H9 (cell line): ENCODE measurements around the gene UNC13C. TPM values are rescaled to one million over a fixed set of nuclear protein-coding genes. Genes with fewer than 3 reads are reported as not detected.
"Not testable (repeated sequence)": the region's sequence is repeated elsewhere in the genome, so short reads cannot be mapped to it uniquely, and the experiment has no call there.

Source experiments
- DNase-seq: peaks from one replicate; pipeline ENCODE4 v3.0.0-alpha.2; 2017
- H2AFZ ChIP-seq: one replicate; pipeline ENCODE4 v1.6.1; 2013; ENCODE audit warnings: mild to moderate bottlenecking, low read length, control low read depth, moderate library complexity
- H2AK5ac ChIP-seq: 2 replicates; pipeline ENCODE4 v1.6.1; 2013; ENCODE audit warnings: low read length, control low read depth, mixed read lengths; ENCODE audit not compliant: insufficient read length
- H2BK120ac ChIP-seq: one replicate; pipeline ENCODE4 v1.6.1; 2013; ENCODE audit warnings: low read depth, mild to moderate bottlenecking, low read length, control low read depth, inconsistent platforms; ENCODE audit not compliant: poor library complexity, severe bottlenecking
- H2BK12ac ChIP-seq: 2 replicates; pipeline ENCODE4 v1.6.1; 2013; ENCODE audit warnings: low read length, control low read depth, mixed read lengths, low read depth; ENCODE audit not compliant: insufficient read length
- H2BK15ac ChIP-seq: 2 replicates; pipeline ENCODE4 v1.6.1; 2013; ENCODE audit warnings: low read depth, low read length, control low read depth
- H2BK20ac ChIP-seq: one replicate; pipeline ENCODE4 v1.6.1; 2013; ENCODE audit warnings: low read depth, mild to moderate bottlenecking, low read length, control low read depth, inconsistent platforms; ENCODE audit not compliant: poor library complexity, severe bottlenecking
- H2BK5ac ChIP-seq: 2 replicates; pipeline ENCODE4 v1.6.1; 2013; ENCODE audit warnings: low read length, control low read depth, mixed read lengths; ENCODE audit not compliant: insufficient read length
- H3K14ac ChIP-seq: 2 replicates; pipeline ENCODE4 v1.6.1; 2013; ENCODE audit warnings: low read length, control low read depth; ENCODE audit not compliant: insufficient read depth
- H3K18ac ChIP-seq: 2 replicates; pipeline ENCODE4 v1.6.1; 2013; ENCODE audit warnings: low read depth, mild to moderate bottlenecking, mixed read lengths, low read length, control low read depth; ENCODE audit not compliant: insufficient read length
- H3K23ac ChIP-seq: 2 replicates; pipeline ENCODE4 v1.6.1; 2013; ENCODE audit warnings: low read length, control low read depth, mixed read lengths, low read depth; ENCODE audit not compliant: insufficient read length
- H3K23me2 ChIP-seq: 2 replicates; pipeline ENCODE4 v1.6.1; 2013; ENCODE audit warnings: low read depth, mild to moderate bottlenecking, mixed read lengths, low read length, control low read depth; ENCODE audit not compliant: insufficient read length, poor library complexity, severe bottlenecking
- H3K27ac ChIP-seq: 2 replicates; pipeline ENCODE4 v1.5.1; 2013; ENCODE audit warnings: low read length, control low read depth, mixed read lengths, low read depth; ENCODE audit not compliant: insufficient read length
- H3K27me3 ChIP-seq: 2 replicates; pipeline ENCODE4 v1.6.1; 2013; ENCODE audit warnings: low read length, control low read depth, inconsistent platforms; ENCODE audit not compliant: insufficient read depth
- H3K4ac ChIP-seq: 2 replicates; pipeline ENCODE4 v1.6.1; 2013; ENCODE audit warnings: low read depth, mild to moderate bottlenecking, control low read depth, inconsistent platforms, low read length, moderate library complexity
- H3K4me1 ChIP-seq: 2 replicates; pipeline ENCODE4 v1.6.1; 2013; ENCODE audit warnings: low read length, control low read depth, inconsistent platforms; ENCODE audit not compliant: insufficient read depth
- H3K4me2 ChIP-seq: 2 replicates; pipeline ENCODE4 v1.6.1; 2013; ENCODE audit warnings: low read length, control low read depth, mixed read lengths; ENCODE audit not compliant: insufficient read length, insufficient read depth
- H3K56ac ChIP-seq: 2 replicates; pipeline ENCODE4 v1.6.1; 2013; ENCODE audit warnings: low read depth, mild to moderate bottlenecking, mixed read lengths, low read length, control low read depth; ENCODE audit not compliant: insufficient read length
- H3K79me1 ChIP-seq: 2 replicates; pipeline ENCODE4 v1.6.1; 2013; ENCODE audit warnings: low read depth, mild to moderate bottlenecking, moderate library complexity, low read length, control low read depth, inconsistent platforms; ENCODE audit not compliant: insufficient read depth, poor library complexity, severe bottlenecking
- H3K79me2 ChIP-seq: 2 replicates; pipeline ENCODE4 v1.6.1; 2013; ENCODE audit warnings: low read length, control low read depth, inconsistent platforms; ENCODE audit not compliant: insufficient read depth
- H3K9ac ChIP-seq: 2 replicates; pipeline ENCODE4 v1.6.1; 2013; ENCODE audit warnings: low read length, control low read depth, mixed read lengths; ENCODE audit not compliant: insufficient read length; ENCODE audit errors: extremely low read depth
- H3K9me3 ChIP-seq: one replicate; pipeline ENCODE4 v1.6.1; 2013; ENCODE audit warnings: low read depth, low read length, inconsistent platforms; ENCODE audit not compliant: control insufficient read depth
- H3T11ph ChIP-seq: one replicate; pipeline ENCODE4 v1.6.1; 2013; ENCODE audit warnings: mild to moderate bottlenecking, low read length, control low read depth, inconsistent platforms
- H4K20me1 ChIP-seq: one replicate; pipeline ENCODE4 v1.6.1; 2013; ENCODE audit not compliant: control insufficient read depth, insufficient read length, insufficient read depth
- H4K5ac ChIP-seq: 2 replicates; pipeline ENCODE4 v1.6.1; 2013; ENCODE audit warnings: low read depth, mild to moderate bottlenecking, mixed read lengths, low read length, control low read depth; ENCODE audit not compliant: insufficient read length
- H4K8ac ChIP-seq: replicated peaks from 2 replicates; pipeline ENCODE4 v1.6.1; 2013; ENCODE audit warnings: low read length, control low read depth, mixed read lengths, low read depth; ENCODE audit not compliant: insufficient read length
- H4K91ac ChIP-seq: 2 replicates; pipeline ENCODE4 v1.6.1; 2013; ENCODE audit warnings: low read depth, mild to moderate bottlenecking, moderate library complexity, mixed read lengths, low read length, control low read depth; ENCODE audit not compliant: insufficient read length
- H3K27ac Mint-ChIP-seq, 3 experiments: 2 replicates in 2 of 3; 3 replicates in 1 of 3; pipeline ENCODE4 v1.8.0; 2020 to 2021; ENCODE audit warnings: mixed read lengths in 3 of 3, mild to moderate bottlenecking in 1 of 3, moderate library complexity in 1 of 3
- H3K27me3 Mint-ChIP-seq: 2 replicates; pipeline ENCODE4 v1.8.0; 2021; ENCODE audit warnings: low read depth, mild to moderate bottlenecking, moderate library complexity, mixed read lengths
- H3K36me3 Mint-ChIP-seq, 3 experiments: 2 replicates in 2 of 3; 3 replicates in 1 of 3; pipeline ENCODE4 v1.8.0; 2020 to 2021; ENCODE audit warnings: low read depth in 3 of 3, mixed read lengths in 3 of 3; ENCODE audit not compliant: insufficient read depth in 1 of 3
- H3K4me1 Mint-ChIP-seq, 2 experiments: 2 replicates each; pipeline ENCODE4 v1.8.0; 2020; ENCODE audit warnings: mixed read lengths in 2 of 2
- H3K4me3 Mint-ChIP-seq, 2 experiments: 2 replicates in 1 of 2; 3 replicates in 1 of 2; pipeline ENCODE4 v1.8.0; 2020 to 2021; ENCODE audit warnings: mild to moderate bottlenecking in 2 of 2, mixed read lengths in 2 of 2, moderate library complexity in 1 of 2
- H3K9me3 Mint-ChIP-seq, 2 experiments: 2 replicates in 1 of 2; 3 replicates in 1 of 2; pipeline ENCODE4 v1.8.0; 2020; ENCODE audit warnings: mild to moderate bottlenecking in 2 of 2, mixed read lengths in 2 of 2, moderate library complexity in 1 of 2
- CTCF ChIP-seq: fragments of 200-600 bp; sonication (generic); conservative IDR thresholded peaks from 3 replicates; pipeline ENCODE4 v1.8.0; 2021; ENCODE audit warnings: antibody characterized with exemption, mild to moderate bottlenecking
- WGBS: extraction: QIAGEN DNeasy Blood & Tissue Kit; methylation state at CpG from one replicate; pipeline ENCODE4 v1.1.7; 2013; ENCODE audit warnings: missing lambda C conversion rate, low lambda C conversion rate, mixed read lengths; ENCODE audit not compliant: insufficient read length; ENCODE audit errors: extremely low coverage; 5-methylcytosine and 5-hydroxymethylcytosine counted together
- total RNA-seq: library from RNA; stranded (reverse); gene quantifications from 2 replicates; pipeline ENCODE4 v1.2.1, GENCODE V29; 2021

Gene UNC13C
- total RNA-seq, 1 experiment from 2014 or later, result 0.02 TPM

GRCh38 chr15:54428596-54428995 is 450.4 kb downstream of the UNC13C start:
- Histone ChIP-seq H3K27me3 (no peaks in the 10 kb centered on the region), H2BK20ac (no peak overlapping the region), H3K18ac (no peak overlapping the region), H2BK15ac (no peak overlapping the region), H3K79me1 (no peaks in the 10 kb centered on the region), H3K9me3 (no peaks in the 10 kb centered on the region), H4K5ac (no peak overlapping the region), H2BK5ac (no peak overlapping the region), H4K20me1 (no peaks in the 10 kb centered on the region), H3T11ph (no peak overlapping the region), H3K9ac (no peak overlapping the region), H2BK12ac (no peak overlapping the region), H3K27ac (no peak overlapping the region), H3K56ac (no peak overlapping the region), H3K4me2 (no peak overlapping the region), H3K23ac (no peak overlapping the region), H3K4ac (no peak overlapping the region), H2AFZ (no peak overlapping the region), H2BK120ac (no peak overlapping the region), H3K79me2 (no peaks in the 10 kb centered on the region), H3K23me2 (no peaks in the 10 kb centered on the region), H4K91ac (no peak overlapping the region), H4K8ac (no peak overlapping the region), H3K14ac (no peak overlapping the region), H2AK5ac (no peak overlapping the region), H3K4me1 (no peaks in the 10 kb centered on the region)
- H3K36me3 Mint-ChIP-seq, result no peaks in the 10 kb centered on the region; a peak in 1 of 7 replicates
- no peak overlapping the region for H3K4me3 Mint-ChIP-seq
- peaks cover 2% of the 10 kb centered on the region; the same call in 1 of the 2 replicates for H3K27me3 Mint-ChIP-seq
- peaks cover 2 to 5% of the 10 kb centered on the region in 2 experiments; a peak in 2 of 5 replicates for H3K9me3 Mint-ChIP-seq
- no peaks in the 10 kb centered on the region for H3K4me1 Mint-ChIP-seq
- no peak for DNase-seq
- no CpG with 5 or more reads among the region's 4 CpGs for WGBS
- H3K27ac Mint-ChIP-seq, result no peak overlapping the region
- TF ChIP-seq CTCF, result no peak

- H3K14ac ChIP-seq, H3K9me3 ChIP-seq, H3K18ac ChIP-seq, H3K4me1 Mint-ChIP-seq, H2BK12ac ChIP-seq, H3K56ac ChIP-seq, H3K4ac ChIP-seq, H3K79me2 ChIP-seq, H2BK15ac ChIP-seq, H3K79me1 ChIP-seq, H4K20me1 ChIP-seq, H3K9ac ChIP-seq, H2AK5ac ChIP-seq, H3K27ac Mint-ChIP-seq, H3K4me3 Mint-ChIP-seq, H2AFZ ChIP-seq, H2BK120ac ChIP-seq, H3K23ac ChIP-seq, H3K27ac ChIP-seq, H4K8ac ChIP-seq, H3T11ph ChIP-seq, H2BK5ac ChIP-seq, DNase-seq, H4K5ac ChIP-seq, H3K27me3 Mint-ChIP-seq, H2BK20ac ChIP-seq, H4K91ac ChIP-seq, H3K4me1 ChIP-seq, H3K4me2 ChIP-seq, H3K27me3 ChIP-seq, H3K23me2 ChIP-seq: not testable (repeated sequence)
- WGBS, result no CpG with 5 or more reads among the region's 9 CpGs
- Mint-ChIP-seq H3K9me3 (peaks cover 24 to 38% of the 10 kb centered on the region in 2 experiments), H3K36me3 (peaks cover 2 to 17% (median 13%) of the 10 kb centered on the region in 3 experiments; a peak in 6 of 7 replicates)
Observed at GRCh38 chr15:54450288-54450687, 472.0 kb downstream of the UNC13C start.
